ENCODE results near the gene PLPP3.

PLPP3 gene

DNA sequence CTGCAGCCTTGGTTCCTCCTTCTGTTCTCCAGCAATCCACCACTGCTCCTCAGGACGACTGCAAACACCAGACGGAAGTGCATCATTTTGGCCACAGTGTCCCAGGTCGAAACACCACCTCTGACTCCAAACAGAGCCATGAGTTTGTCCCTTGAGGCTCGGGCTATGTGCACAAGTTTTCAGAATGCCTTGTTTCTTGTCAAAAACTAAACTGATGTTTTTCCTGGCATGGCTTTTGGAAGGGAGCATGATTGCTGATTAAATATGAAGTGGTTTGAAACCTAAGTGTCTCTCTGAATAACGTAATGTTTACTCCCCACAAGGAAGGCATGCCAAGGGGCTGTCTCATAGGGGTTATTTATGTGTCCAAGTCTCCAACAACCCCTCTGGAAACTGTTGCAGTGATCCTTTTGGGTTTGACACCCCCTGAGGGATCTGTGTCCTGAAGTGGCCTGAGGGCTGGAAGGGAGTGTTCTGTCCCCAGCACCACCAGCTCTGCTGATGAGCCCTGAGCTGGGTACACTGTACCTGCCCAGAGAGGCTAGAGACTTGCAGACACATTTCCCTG, 132.7 kb downstream of the PLPP3 start:
- Histone ChIP-seq H3K27me3 (ENCODE audit: control insufficient read depth, insufficient read depth, low read length) (no peaks in the 10 kb centered on the region), H3K4me1 (ENCODE audit: control insufficient read depth, insufficient read depth, low read length) (peaks cover 16% of the 10 kb centered on the region), H3K9me3 (ENCODE audit: control insufficient read depth, low read length) (no peaks in the 10 kb centered on the region), H3K4me3 (ENCODE audit: low read length) (no peak overlapping the region), H3K36me3 (ENCODE audit: control insufficient read depth, insufficient read depth, low read length) (no peaks in the 10 kb centered on the region), H3K9ac (ENCODE audit: low read length) (no peak overlapping the region)

- Histone ChIP-seq H3K9ac (ENCODE audit: low read length) (no peak overlapping the region), H3K9me3 (ENCODE audit: control insufficient read depth, low read length) (no peaks in the 10 kb centered on the region), H3K4me3 (ENCODE audit: low read length) (no peak overlapping the region), H3K4me1 (ENCODE audit: control insufficient read depth, insufficient read depth, low read length) (peaks cover under 1% of the 10 kb centered on the region), H3K36me3 (ENCODE audit: control insufficient read depth, insufficient read depth, low read length) (no peaks in the 10 kb centered on the region), H3K27me3 (ENCODE audit: control insufficient read depth, insufficient read depth, low read length) (no peaks in the 10 kb centered on the region)
These were observed 134.3 kb downstream of the PLPP3 start for GRCh38 chr1:56444960-56445646.

Data from mucosa of stomach (tissue), 1 donor.